GM19193 (cell line): Measurements from ENCODE around the gene NR1H2.

Experiments
- POLR2A ChIP-seq: IDR thresholded peaks from 4 replicates; pipeline ENCODE4 v1.6.1; 2011; ENCODE audit not compliant: insufficient read depth, insufficient read length; ENCODE audit errors: extremely low read depth

The NR1H2 gene

DNA sequence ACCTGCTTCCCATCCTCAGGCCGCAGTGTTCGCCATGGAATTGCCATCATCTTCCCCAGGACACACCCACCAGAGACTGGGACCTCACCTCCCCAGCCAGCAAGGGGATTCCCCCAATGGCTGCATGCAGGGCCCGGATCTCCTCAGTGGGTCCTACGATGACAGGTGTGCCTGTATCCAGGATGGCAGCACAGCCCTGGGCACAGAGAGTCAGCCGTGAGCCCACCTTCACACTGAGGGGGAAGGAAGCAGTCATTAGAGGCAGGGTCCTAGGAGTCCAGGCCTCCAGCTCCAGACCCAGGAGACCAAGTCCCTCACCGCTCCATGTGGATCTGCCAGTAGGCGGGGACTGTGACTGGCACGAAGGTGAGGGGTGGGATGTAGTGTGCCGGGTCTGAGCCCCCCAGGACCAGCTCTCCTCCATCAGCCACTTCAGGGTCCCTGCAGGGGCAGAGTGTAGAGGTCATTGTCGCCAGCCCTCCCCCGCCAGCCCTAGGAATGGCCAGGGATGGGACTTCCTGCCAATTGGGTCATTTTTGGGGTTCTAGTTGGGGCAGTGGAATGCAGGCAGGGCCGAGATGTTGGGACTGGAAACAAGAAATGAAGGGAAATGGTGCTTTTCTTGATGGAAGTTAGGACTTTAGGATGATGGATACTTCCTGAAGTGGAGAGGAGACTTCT, 41.4 kb upstream of the NR1H2 start:
- peak; percentile 16 for TF ChIP-seq POLR2A

DNA sequence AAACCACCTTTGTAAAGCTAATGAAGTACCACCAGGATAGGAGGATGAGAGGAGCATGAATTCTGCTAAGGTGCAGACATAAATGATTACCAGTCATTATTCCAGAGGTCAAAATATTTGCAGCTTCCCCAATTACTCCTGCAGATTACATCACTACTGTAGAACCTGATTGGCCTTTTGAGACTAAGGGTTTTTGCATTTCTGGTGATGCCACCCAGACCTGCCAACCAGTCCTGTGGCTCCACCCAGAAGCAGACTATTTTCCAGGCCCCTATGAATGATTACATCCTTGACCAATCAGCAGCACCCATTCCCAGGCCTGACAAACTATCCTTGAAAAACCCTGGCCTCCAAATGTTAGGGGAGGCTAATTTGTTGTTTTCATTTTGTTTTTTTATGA, 35.9 kb upstream of the NR1H2 start:
- TF ChIP-seq POLR2A = no peak

DNA sequence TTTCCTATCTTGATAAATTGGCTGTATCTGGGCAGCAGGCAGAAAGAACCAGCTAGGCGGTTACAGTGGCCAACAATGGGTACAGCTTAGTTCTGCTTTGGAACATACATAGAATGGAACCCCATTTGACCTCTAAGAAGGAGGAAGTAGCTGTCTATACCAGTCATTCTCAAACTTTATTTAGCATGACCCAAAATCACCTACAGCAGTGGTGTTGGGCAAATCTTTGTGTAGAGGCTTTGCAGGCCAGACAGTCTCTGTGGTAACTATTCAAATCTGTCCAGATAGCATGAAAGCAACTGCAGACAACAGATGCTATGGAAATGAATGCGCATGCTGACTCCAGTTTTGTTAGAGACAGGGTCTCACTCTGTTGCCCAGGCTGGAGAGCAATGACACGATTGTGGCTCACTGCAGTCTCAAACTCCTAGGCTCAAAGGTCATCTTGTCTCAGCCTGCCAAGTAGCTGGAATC, 35.1 kb upstream of the NR1H2 start:
- TF ChIP-seq POLR2A = no peak

DNA sequence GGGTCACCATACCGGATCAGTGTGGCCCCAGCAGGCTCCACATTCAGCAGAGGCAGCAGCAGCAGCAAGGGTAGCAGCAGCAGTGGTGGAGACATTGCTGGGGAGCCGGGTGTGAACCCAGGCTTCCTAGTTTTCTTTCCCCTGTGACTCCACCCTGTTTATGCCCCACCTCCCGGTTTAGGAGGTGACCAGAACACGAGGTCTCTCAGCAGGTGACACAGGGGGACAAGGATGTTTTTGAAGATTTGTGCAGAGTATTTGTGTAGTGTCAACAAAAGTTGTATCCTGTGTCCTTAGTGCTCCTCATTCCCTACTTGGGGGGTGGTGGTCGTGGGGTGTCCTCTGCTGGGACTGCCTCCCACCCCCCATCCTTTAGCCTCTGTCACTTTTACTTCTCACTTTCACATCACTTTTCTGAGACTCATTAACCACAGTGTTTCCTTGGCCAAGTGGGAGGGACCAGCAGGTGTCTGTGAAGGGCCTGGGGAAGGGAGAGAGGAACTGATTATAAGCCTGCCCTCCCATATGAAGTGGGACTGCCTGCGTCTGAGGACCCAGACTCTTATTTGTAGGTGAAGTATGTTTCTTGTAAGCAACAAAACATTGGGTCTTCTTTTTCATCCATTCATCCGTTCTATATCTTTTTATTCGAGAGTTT, 31.5 kb upstream of the NR1H2 start:
- peak; percentile 88 for TF ChIP-seq POLR2A

DNA sequence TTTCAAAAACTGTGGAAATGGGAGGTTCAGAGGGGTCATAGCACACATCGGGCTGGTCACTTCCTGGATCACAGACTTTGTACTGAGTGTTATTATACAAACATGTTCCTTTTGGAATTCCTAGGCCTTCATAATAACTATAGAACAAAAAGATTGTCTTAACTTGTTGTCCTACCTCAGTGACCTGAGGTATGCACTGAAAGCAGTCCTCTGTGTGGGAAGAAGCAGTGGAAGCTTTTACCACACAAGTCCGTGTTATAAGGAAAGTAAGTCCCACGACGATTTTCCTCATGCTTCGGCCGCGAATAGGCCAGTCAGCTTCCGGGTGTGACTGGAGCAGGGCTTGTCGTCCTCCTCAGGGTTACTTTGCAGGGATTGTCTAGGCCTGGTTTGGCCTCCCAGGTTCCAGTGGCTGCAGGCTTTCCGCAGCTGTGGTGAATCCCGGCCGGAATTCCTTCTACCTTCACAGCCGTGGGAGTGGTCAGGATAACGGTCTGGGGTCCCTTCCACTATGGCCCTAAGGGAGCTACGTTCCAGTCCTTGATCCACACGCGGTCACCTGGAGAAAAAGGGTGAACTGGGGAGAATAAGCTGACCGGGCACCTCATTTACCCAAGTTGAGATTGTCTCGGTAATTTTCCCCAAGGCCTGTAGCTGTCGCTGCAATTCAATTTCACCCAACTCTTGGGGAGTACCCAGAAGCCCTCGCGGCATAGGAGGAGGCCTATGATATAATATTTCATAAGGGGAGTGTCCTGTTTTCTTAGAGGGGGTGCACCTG, 26.8 kb upstream of the NR1H2 start:
- TF ChIP-seq POLR2A = no peak

DNA sequence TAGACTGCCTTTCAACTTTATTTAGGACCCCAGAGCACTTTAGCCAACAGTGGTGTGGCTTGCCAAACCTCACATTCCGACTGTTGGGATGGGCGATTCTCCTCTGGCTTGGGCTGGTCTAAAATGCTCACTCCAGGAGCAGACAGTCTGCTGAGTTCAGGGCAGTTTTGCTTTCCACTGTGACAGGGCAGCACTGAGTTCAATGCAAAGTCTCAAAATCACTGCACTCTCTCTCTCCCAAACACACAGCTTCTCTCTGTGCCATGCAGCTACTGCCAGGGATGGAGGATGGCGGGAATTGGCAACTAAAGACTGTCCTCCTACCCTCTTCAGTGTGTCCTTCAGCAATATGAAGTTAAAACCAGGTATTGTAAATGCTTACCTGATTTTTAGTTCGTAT, 24.0 kb upstream of the NR1H2 start:
- TF ChIP-seq POLR2A = no peak

DNA sequence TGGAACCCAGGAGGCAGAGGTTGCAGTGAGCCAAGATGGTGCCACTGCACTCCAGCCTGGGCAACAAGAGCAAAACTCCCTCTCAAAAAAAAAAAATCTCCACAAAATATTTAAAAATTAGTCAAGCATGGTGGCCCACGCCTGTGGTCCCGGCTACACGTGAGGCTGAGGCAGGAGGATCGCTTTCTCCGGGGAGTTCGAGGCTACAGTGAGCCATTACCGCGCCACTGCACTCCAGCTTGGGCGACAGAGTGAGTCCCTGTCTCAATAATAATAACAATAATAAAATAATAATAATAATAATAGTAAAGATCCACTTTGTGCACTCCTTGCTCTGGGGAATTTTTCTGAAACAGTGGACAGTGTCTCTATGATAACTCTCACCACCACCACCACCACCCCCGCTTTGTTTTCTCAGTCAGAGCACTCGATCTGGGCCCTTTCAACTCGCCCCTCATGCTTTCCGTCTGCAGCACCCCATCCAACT, 19.5 kb upstream of the NR1H2 start:
- TF ChIP-seq POLR2A = no peak

DNA sequence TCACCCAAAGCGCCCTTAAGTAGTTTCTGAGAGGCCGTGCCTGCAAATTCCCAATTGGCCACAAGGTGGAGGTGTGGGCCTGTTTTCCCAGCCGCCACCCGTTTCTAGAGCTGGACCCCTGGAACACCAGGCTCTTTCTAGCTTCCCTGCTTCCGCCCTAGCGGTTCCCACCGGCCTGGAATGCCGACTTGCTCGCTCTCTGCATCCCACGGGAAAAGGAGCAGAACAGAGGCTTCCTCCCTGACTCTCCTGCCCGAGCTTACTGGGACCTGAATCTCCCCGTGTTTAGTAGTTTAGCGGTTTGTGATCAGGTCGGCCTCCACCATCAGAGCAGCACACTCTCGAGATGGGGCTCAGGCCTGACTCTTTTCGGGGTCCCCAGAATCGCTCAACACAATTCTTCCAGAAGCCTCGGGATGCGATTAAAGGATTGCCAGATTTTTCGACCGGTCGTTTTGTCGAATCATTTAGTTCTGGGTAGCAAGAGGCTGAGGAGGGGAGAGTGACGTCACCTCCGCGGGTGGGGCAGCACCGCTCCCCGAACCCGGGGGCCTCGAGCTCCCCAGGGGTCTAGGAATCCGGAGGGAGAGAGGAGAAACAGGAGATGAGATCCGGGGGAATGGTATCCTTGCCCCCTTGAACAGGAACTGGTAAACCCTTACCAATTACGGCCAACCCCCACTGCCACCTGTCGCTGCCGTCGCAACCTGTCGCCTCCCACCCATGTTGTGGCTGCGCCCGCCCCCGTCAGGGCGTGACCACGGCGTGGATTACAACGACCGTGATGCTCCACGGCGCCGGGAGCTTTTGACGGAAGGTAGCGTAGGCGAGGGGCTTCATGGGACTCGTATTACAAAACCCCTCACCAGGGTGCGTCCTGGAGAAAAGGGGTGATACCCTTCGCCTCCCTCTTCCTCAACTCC, 18.8 kb upstream of the NR1H2 start:
- TF ChIP-seq POLR2A = peak; percentile 53

DNA sequence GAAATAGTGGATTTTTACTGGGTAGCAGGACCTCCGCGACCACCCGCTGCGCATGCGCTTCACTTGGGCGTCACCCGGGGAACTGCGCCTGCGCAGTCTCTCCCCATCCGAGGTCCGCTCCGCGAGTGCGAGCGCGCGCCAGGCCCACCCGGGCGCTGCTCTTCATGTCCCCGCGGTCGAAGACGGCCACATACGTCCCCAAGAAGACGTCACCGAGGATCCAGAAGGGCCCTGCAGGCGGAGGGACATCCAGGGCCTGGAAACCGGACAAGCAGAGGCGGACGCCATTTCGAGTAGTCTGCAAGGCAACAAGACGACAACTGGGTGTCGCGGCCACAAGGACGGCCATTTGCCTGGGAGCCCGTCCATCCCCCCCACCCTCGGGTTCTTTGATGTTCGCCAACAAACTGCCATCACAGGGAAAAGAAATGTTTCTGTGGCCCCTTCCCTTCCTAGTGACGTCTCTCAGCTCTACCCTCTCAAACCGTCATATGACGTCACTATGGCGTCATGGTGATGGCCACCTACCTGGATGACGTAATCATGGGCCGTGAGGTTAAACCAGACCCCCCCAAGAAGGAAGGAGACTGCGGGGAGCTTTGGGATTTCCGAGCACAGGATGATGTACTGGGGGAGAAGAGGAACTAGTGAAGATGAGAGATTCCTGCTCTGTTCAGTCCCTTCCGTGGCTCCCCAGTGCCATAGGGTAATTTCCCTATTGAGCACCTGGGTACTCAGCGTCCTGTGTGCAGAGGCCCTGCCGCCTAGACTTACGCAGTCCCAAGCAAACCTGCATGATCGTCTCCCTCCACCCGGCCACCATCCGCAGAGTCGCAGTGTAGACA, 17.6 kb upstream of the NR1H2 start:
- TF ChIP-seq POLR2A = peak; percentile 81

DNA sequence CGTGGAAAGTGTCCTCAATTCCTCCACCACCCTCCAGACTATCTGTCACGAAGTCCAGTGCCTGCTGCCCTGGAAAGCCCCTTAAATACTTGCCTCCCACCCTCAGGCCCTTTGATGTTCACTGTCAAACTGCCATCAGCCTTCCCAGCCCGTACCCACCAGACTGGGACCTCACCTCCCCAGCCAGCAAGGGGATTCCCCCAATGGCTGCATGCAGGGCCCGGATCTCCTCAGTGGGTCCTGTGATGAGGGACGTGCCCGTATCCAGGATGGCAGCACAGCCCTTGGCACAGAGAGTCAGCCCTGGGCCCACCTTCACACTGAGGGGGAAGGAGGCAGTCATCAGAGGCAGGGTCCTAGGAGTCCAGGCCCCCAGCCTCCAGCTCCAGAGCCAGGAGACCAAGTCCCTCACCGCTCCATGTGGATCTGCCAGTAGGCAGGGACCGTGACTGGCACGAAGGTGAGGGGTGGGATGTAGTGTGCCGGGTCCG, 16.9 kb upstream of the NR1H2 start:
- TF ChIP-seq POLR2A = no peak

DNA sequence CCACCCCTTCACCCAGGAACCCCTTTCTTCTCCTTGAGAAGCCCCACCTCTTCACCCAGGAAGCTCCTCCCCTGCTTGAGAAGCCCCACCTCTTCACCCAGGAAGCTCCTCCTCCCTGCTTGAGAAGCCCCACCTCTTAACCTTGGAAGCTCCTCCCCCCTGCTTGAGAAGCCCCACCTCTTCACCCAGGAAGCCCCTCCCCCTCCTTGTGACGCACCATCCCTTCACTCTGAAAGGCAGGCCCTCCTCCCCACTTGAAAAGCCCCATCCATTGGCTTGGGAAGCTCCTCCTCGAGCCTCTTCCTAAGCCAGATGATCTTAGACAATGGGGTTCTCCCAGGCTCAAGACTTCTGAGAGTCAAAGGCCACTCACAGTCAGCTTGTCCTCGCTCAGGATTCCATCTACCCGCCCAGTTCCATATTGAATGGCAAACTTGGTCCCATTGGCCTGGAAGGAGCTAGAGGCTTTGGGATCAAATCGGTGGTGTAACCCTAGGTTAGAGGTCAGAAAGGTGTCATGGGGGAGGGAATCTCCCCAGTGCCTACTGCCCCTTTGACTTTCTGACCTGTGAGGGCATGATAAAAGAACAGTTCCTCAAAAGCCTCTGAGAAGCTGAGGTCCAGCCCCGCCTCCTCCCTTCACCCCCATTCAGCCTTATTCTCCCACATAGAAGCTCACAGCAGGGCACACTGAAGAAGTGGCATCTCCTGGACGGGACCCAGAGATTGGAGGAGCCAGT, 14.8 kb upstream of the NR1H2 start:
- no peak for TF ChIP-seq POLR2A

DNA sequence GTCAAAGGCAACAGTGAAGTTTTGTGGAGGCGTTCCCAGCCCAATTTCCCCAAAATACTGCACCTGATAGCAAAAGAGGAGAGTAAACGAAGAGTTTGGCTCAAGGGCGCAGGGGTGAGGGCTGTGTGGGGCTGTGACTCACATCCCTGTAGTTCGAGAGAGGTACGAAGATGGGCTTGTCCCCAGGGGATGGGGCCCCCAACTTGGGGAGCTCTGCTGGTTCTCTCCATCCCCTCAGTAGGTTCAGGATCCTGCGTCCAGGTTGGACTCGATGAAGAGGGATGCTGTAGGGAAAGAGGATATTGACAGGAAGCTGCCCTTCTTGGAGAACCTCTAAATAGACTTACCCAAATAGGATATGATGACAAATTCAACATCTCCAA, 14.2 kb upstream of the NR1H2 start:
- no peak for TF ChIP-seq POLR2A
